Measurements from ENCODE around the gene GGT7. TPM values are rescaled to one million over a fixed set of nuclear protein-coding genes. Genes with fewer than 3 reads are reported as not detected.

The GGT7 gene
- total RNA-seq, 2 donors from 2014 or later: 7.3 to 10.3 TPM

GRCh38 chr20:34880215-34880850 lies 7.7 kb upstream of the GGT7 start:
- no peak overlapping the region for H3K27ac ChIP-seq
- no peaks in the 10 kb centered on the region for H3K9me3 ChIP-seq
- no peaks in the 10 kb centered on the region for H3K27me3 ChIP-seq
- H3K4me1 ChIP-seq: peaks cover 0 to 26% of the 10 kb centered on the region in 2 donors
- no peak overlapping the region for H3K4me3 ChIP-seq
- TF ChIP-seq, protein P1, sequence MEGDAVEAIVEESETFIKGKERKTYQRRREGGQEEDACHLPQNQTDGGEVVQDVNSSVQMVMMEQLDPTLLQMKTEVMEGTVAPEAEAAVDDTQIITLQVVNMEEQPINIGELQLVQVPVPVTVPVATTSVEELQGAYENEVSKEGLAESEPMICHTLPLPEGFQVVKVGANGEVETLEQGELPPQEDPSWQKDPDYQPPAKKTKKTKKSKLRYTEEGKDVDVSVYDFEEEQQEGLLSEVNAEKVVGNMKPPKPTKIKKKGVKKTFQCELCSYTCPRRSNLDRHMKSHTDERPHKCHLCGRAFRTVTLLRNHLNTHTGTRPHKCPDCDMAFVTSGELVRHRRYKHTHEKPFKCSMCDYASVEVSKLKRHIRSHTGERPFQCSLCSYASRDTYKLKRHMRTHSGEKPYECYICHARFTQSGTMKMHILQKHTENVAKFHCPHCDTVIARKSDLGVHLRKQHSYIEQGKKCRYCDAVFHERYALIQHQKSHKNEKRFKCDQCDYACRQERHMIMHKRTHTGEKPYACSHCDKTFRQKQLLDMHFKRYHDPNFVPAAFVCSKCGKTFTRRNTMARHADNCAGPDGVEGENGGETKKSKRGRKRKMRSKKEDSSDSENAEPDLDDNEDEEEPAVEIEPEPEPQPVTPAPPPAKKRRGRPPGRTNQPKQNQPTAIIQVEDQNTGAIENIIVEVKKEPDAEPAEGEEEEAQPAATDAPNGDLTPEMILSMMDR (IDR thresholded peaks at IDR 0.05): no peak
- peaks cover 27% of the 10 kb centered on the region for H3K36me3 ChIP-seq
- DNase-seq (ENCODE audit: low spot score): no peak

GRCh38 chr20:34876406-34877282 lies 4.0 kb upstream of the GGT7 start, which contains the start of gene ACSS2:
Gene ACSS2, plus strand, starts transcription at chr20:34876612. Its CDS starts 34 bp downstream, at chr20:34876646.
- DNase-seq (ENCODE audit: low spot score): no peak
- H3K4me1 ChIP-seq: peaks cover 0 to 48% of the 10 kb centered on the region in 2 donors
- H3K27ac ChIP-seq: peak within 1 kb of the TSS; percentile 77 to 85
- H3K36me3 ChIP-seq: no peaks in the 10 kb centered on the region
- no peaks in the 10 kb centered on the region for H3K27me3 ChIP-seq
- TF ChIP-seq, protein P1 (IDR thresholded peaks at IDR 0.05): no peak
- no peaks in the 10 kb centered on the region for H3K9me3 ChIP-seq
- H3K4me3 ChIP-seq: peak within 1 kb of the TSS; percentile 62 to 77

DNA sequence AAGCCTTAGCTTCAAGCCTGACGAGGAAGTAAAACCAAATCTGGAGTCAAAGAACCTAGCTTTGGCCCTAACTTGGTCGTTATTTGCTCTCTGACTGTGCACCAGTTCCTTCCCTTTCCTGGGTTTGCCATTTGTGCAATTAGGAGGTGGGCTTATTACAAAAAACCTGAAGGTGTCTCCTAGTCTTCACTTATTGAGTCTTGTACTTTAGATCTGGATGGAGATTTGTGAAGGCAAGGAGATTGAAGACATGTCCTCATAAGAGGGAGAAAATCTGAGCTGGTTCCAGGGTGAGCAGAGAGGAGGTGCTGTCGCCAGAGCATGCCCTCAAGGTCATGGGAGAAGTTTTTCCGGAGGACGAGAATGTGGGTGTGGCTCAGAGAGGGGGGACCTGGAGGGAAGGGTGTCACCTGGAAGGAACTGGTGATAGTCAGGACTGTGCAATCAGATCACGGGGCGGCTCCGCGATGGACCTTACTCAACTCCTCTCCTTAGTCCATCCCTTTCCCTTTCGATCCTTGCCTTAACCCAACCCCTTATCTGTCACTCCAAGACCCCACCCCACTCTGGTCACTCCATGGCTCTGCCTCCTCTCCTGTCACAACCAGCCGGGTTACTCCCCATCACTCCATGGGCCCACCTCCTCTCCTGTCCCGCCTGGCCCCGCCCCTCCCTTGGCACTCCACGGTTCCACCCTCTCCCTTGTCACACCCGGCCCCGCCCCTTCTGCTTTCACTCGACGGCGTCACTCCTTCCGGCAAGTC lies 3.2 kb upstream of the GGT7 start:
- Histone ChIP-seq H3K9me3 (no peaks in the 10 kb centered on the region), H3K4me1 (peaks cover 0 to 53% of the 10 kb centered on the region in 2 donors)
- peak; percentile 99 for DNase-seq (ENCODE audit: low spot score)

GRCh38 chr20:34874094-34874654 lies 1.5 kb upstream of the GGT7 start:
- H3K4me1 ChIP-seq: peaks cover 0 to 45% of the 10 kb centered on the region in 2 donors
- TF ChIP-seq, protein P1 (IDR thresholded peaks at IDR 0.05): peak; percentile 67 to 93
- H3K9me3 ChIP-seq: no peaks in the 10 kb centered on the region
- H3K36me3 ChIP-seq: no peaks in the 10 kb centered on the region
- peak overlapping the region; percentile 77 to 85 for H3K27ac ChIP-seq
- no peak overlapping the region for H3K4me3 ChIP-seq
- H3K27me3 ChIP-seq: no peaks in the 10 kb centered on the region
- DNase-seq (ENCODE audit: low spot score): peak; percentile 88

More for the DNA sequence above, 3.2 kb upstream of the GGT7 start:
- H3K4me3 ChIP-seq: peak overlapping the region; percentile 17 to 77
- TF ChIP-seq, protein P1 (IDR thresholded peaks at IDR 0.05): peak in 1 of 2 donors; percentile 52
- H3K27ac ChIP-seq: peak overlapping the region; percentile 77 to 85
- no peaks in the 10 kb centered on the region for H3K36me3 ChIP-seq
- H3K27me3 ChIP-seq: no peaks in the 10 kb centered on the region

DNA sequence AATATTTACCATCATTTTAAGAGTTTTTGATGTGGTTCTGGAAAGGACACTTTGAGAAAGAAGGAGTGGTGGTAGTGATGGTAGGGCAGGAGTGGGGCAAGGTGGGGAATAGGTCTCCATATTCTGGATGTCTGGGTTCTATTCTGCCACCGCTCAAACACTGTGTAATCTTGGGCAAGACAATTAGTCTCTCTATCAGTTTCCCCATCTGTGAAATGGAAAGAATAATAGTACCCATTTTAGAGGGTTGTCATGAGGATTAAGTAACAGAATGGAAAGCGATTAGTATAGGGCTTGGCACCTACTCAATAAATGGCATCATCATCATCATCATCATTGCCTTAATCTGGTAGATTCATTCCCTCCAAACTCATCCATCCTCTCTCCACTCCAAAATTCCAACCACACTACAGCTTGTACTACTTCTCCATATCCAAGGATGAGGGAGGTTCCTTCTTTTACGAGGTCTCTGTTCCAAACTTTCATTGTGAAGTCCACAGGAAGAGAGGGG lies 982 bp upstream of the GGT7 start:
- H3K4me3 ChIP-seq: no peak overlapping the region
- no peaks in the 10 kb centered on the region for H3K36me3 ChIP-seq
- H3K4me1 ChIP-seq: peaks cover 0 to 45% of the 10 kb centered on the region in 2 donors
- DNase-seq (ENCODE audit: low spot score): no peak
- H3K27ac ChIP-seq: peak overlapping the region; percentile 73 to 85
- TF ChIP-seq, protein P1 (IDR thresholded peaks at IDR 0.05): no peak
- H3K27me3 ChIP-seq: no peaks in the 10 kb centered on the region
- H3K9me3 ChIP-seq: no peaks in the 10 kb centered on the region
